KBM-7 (cell line): ENCODE measurements around the gene TK1.

ENCODE experiments used
- DNase-seq: peaks from one replicate; pipeline ENCODE4 v3.0.0-alpha.2; 2015
- in situ Hi-C: fragments of 300-500 bp; cut with MboI; formaldehyde crosslinking; loops from 2 replicates; pipeline ENCODE4 v1.14.3; 2020; ENCODE audit warnings: low sequenced_read_pairs, low pct_unique_long_range_greater_than_20kb, mixed read lengths

TK1 gene

GRCh38 chr17:78163881-78164747, 22.7 kb downstream of the TK1 start:
- in situ Hi-C loops, result no loop called here
- DNase-seq, result no peak

GRCh38 chr17:78159575-78160158, 27.2 kb downstream of the TK1 start:
- no peak for DNase-seq
- in situ Hi-C loops, result no loop called here

- in situ Hi-C loops, result no loop called here
Observed at GRCh38 chr17:78154903-78155811, 31.7 kb downstream of the TK1 start.

GRCh38 chr17:78151514-78152008, 35.3 kb downstream of the TK1 start:
- no peak for DNase-seq
- in situ Hi-C loops, result no loop called here

More at GRCh38 chr17:78154903-78155811, 31.7 kb downstream of the TK1 start:
- DNase-seq, result peak; percentile 77

GRCh38 chr17:78148286-78149016, 38.4 kb downstream of the TK1 start:
- in situ Hi-C loops, result no loop called here
- no peak for DNase-seq

GRCh38 chr17:78147315-78147998, 39.4 kb downstream of the TK1 start:
- DNase-seq, result peak; percentile 43
- in situ Hi-C loops, result no loop called here

- no peak for DNase-seq
- in situ Hi-C loops, result no loop called here
Observed at GRCh38 chr17:78146881-78147280, 40.0 kb downstream of the TK1 start.

GRCh38 chr17:78146471-78146869, 40.4 kb downstream of the TK1 start:
- in situ Hi-C loops, result no loop called here
- DNase-seq, result no peak

GRCh38 chr17:78144736-78145641, 41.9 kb downstream of the TK1 start:
- in situ Hi-C loops, result no loop called here
- DNase-seq, result no peak

- in situ Hi-C loops, result no loop called here
- DNase-seq, result peak; percentile 86
Observed at GRCh38 chr17:78144147-78144719, 42.6 kb downstream of the TK1 start.

GRCh38 chr17:78143214-78144146, 43.4 kb downstream of the TK1 start:
- in situ Hi-C loops, result no loop called here
- no peak for DNase-seq

- no peak for DNase-seq
- in situ Hi-C loops, result no loop called here
Observed at GRCh38 chr17:78142119-78142861, 44.6 kb downstream of the TK1 start.

- no peak for DNase-seq
- in situ Hi-C loops, result no loop called here
Observed at GRCh38 chr17:78141437-78142118, 45.3 kb downstream of the TK1 start.

GRCh38 chr17:78140169-78141051, 46.4 kb downstream of the TK1 start:
- in situ Hi-C loops, result no loop called here
- DNase-seq, result peak; percentile 98
